GM19239 (cell line): ENCODE data around the gene ADAMTSL1.
"Not testable (repeated sequence)": the region's sequence is repeated elsewhere in the genome, so short reads cannot be mapped to it uniquely, and the experiment has no call there.

Source experiments
- DNase-seq: peaks from one replicate; pipeline ENCODE4 v3.0.0; 2011; ENCODE audit warnings: low spot score; ENCODE audit not compliant: insufficient read length
- FAIRE-seq: peaks from 2 replicates; lab custom pipeline; 2011; peaks lifted over from hg19 to GRCh38; lab: Jason Lieb, UNC

Gene ADAMTSL1

GRCh38 chr9:18907927-18908625 lies 434.1 kb downstream of the ADAMTSL1 start:
- DNase-seq: no peak
- no peak for FAIRE-seq

GRCh38 chr9:18909140-18910018 lies 435.4 kb downstream of the ADAMTSL1 start:
- FAIRE-seq: no peak
- no peak for DNase-seq

- DNase-seq (no peak), FAIRE-seq (no peak)
These were observed 436.5 kb downstream of the ADAMTSL1 start for GRCh38 chr9:18910435-18910834.

- DNase-seq (no peak), FAIRE-seq (no peak)
These were observed 437.0 kb downstream of the ADAMTSL1 start for GRCh38 chr9:18910916-18911315.

GRCh38 chr9:18911714-18912342 lies 437.9 kb downstream of the ADAMTSL1 start:
- no peak for FAIRE-seq
- no peak for DNase-seq

- DNase-seq: no peak
- FAIRE-seq: no peak
These were observed 446.5 kb downstream of the ADAMTSL1 start for GRCh38 chr9:18920141-18921084.

- FAIRE-seq (no peak), DNase-seq (no peak)
These were observed 447.6 kb downstream of the ADAMTSL1 start for GRCh38 chr9:18921366-18922075.

- DNase-seq: no peak
- no peak for FAIRE-seq
These were observed 448.4 kb downstream of the ADAMTSL1 start for GRCh38 chr9:18922161-18922885.

- DNase-seq: no peak
- no peak for FAIRE-seq
These were observed 449.2 kb downstream of the ADAMTSL1 start for GRCh38 chr9:18923167-18923566.

GRCh38 chr9:18923671-18924430 lies 449.9 kb downstream of the ADAMTSL1 start:
- FAIRE-seq: no peak
- DNase-seq: no peak

GRCh38 chr9:18925880-18926279 lies 451.9 kb downstream of the ADAMTSL1 start:
- no peak for FAIRE-seq
- DNase-seq: no peak

GRCh38 chr9:18926513-18926912 lies 452.6 kb downstream of the ADAMTSL1 start:
- FAIRE-seq (no peak), DNase-seq (no peak)

- no peak for FAIRE-seq
- DNase-seq: no peak
These were observed 454.8 kb downstream of the ADAMTSL1 start for GRCh38 chr9:18928711-18929110.

- DNase-seq, FAIRE-seq: not testable (repeated sequence)
These were observed 456.7 kb downstream of the ADAMTSL1 start for GRCh38 chr9:18930611-18931010.

GRCh38 chr9:18935541-18935940 lies 461.6 kb downstream of the ADAMTSL1 start:
- no peak for DNase-seq
- FAIRE-seq: no peak

- DNase-seq: no peak
- FAIRE-seq: no peak
These were observed 462.3 kb downstream of the ADAMTSL1 start for GRCh38 chr9:18936094-18936871.

- no peak for DNase-seq
- FAIRE-seq: no peak
These were observed 466.0 kb downstream of the ADAMTSL1 start for GRCh38 chr9:18939943-18940342.
